SH-SY5Y (cell line): ENCODE measurements around the gene NCKAP5.

Source experiments
- GATA2 ChIP-seq: IDR thresholded peaks from 2 replicates; pipeline ENCODE4 v1.6.1; 2011; ENCODE audit warnings: mild to moderate bottlenecking, low read depth, low read length
- GATA3 ChIP-seq: IDR thresholded peaks from 2 replicates; pipeline ENCODE4 v1.6.1; 2011; ENCODE audit warnings: low read depth, mild to moderate bottlenecking, low read length, moderate library complexity

- TF ChIP-seq GATA2, result no peak
- TF ChIP-seq GATA3, result no peak
Observed at GRCh38 chr2:132740081-132740720, 828.1 kb downstream of the NCKAP5 start.
